Measurements from ENCODE around the gene AHDC1. TPM values are rescaled to one million over a fixed set of nuclear protein-coding genes. Genes with fewer than 3 reads are reported as not detected.

AHDC1 gene
- total and polyA plus RNA-seq, 2 of the 13 experiments (the other 11 are each of a cell fraction or from before 2014, with no cell fraction given) = 1.0 to 2.7 TPM

GRCh38 chr1:27513528-27513927 is 90.4 kb downstream of the AHDC1 start (continued):
- TF ChIP-seq, protein P1, sequence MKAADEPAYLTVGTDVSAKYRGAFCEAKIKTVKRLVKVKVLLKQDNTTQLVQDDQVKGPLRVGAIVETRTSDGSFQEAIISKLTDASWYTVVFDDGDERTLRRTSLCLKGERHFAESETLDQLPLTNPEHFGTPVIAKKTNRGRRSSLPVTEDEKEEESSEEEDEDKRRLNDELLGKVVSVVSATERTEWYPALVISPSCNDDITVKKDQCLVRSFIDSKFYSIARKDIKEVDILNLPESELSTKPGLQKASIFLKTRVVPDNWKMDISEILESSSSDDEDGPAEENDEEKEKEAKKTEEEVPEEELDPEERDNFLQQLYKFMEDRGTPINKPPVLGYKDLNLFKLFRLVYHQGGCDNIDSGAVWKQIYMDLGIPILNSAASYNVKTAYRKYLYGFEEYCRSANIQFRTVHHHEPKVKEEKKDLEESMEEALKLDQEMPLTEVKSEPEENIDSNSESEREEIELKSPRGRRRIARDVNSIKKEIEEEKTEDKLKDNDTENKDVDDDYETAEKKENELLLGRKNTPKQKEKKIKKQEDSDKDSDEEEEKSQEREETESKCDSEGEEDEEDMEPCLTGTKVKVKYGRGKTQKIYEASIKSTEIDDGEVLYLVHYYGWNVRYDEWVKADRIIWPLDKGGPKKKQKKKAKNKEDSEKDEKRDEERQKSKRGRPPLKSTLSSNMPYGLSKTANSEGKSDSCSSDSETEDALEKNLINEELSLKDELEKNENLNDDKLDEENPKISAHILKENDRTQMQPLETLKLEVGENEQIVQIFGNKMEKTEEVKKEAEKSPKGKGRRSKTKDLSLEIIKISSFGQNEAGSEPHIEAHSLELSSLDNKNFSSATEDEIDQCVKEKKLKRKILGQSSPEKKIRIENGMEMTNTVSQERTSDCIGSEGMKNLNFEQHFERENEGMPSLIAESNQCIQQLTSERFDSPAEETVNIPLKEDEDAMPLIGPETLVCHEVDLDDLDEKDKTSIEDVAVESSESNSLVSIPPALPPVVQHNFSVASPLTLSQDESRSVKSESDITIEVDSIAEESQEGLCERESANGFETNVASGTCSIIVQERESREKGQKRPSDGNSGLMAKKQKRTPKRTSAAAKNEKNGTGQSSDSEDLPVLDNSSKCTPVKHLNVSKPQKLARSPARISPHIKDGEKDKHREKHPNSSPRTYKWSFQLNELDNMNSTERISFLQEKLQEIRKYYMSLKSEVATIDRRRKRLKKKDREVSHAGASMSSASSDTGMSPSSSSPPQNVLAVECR (CRISPR knock-in tag; IDR thresholded peaks at IDR 0.05; ENCODE audit: borderline replicate concordance) = no peak
- TF ChIP-seq HNF4A (CRISPR knock-in tag; IDR thresholded peaks at IDR 0.05) (peak; percentile 41; the same call in 1 of the 2 replicates), ZMYM3 (CRISPR knock-in tag; IDR thresholded peaks at IDR 0.05) (peak; percentile 81)
- TF ChIP-seq, protein P2, sequence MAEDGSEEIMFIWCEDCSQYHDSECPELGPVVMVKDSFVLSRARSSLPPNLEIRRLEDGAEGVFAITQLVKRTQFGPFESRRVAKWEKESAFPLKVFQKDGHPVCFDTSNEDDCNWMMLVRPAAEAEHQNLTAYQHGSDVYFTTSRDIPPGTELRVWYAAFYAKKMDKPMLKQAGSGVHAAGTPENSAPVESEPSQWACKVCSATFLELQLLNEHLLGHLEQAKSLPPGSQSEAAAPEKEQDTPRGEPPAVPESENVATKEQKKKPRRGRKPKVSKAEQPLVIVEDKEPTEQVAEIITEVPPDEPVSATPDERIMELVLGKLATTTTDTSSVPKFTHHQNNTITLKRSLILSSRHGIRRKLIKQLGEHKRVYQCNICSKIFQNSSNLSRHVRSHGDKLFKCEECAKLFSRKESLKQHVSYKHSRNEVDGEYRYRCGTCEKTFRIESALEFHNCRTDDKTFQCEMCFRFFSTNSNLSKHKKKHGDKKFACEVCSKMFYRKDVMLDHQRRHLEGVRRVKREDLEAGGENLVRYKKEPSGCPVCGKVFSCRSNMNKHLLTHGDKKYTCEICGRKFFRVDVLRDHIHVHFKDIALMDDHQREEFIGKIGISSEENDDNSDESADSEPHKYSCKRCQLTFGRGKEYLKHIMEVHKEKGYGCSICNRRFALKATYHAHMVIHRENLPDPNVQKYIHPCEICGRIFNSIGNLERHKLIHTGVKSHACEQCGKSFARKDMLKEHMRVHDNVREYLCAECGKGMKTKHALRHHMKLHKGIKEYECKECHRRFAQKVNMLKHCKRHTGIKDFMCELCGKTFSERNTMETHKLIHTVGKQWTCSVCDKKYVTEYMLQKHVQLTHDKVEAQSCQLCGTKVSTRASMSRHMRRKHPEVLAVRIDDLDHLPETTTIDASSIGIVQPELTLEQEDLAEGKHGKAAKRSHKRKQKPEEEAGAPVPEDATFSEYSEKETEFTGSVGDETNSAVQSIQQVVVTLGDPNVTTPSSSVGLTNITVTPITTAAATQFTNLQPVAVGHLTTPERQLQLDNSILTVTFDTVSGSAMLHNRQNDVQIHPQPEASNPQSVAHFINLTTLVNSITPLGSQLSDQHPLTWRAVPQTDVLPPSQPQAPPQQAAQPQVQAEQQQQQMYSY (CRISPR knock-in tag; IDR thresholded peaks at IDR 0.05) = peak; percentile 81

Data from HepG2 (cell line).